Neuronal stem cell (in vitro differentiated cells): ENCODE data around the gene SH3BP4.
A peak's percentile ranks its signal among the peaks of the same experiment; 100 is the strongest.

Source experiments
- DNase-seq: peaks from one replicate; pipeline ENCODE4 v3.0.0-alpha.2; 2013; ENCODE audit warnings: low spot score
- H2AFZ ChIP-seq: one replicate; pipeline ENCODE4 v1.6.1; 2013; ENCODE audit warnings: mild to moderate bottlenecking, low read length, inconsistent platforms
- H2AK5ac ChIP-seq: 2 replicates; pipeline ENCODE4 v1.6.1; 2013; ENCODE audit warnings: low read depth, mild to moderate bottlenecking, inconsistent platforms, low read length, moderate library complexity, mixed read lengths
- H2BK120ac ChIP-seq: 2 replicates; pipeline ENCODE4 v1.6.1; 2013; ENCODE audit warnings: low read depth, mild to moderate bottlenecking, inconsistent platforms, low read length, moderate library complexity, mixed read lengths
- H2BK12ac ChIP-seq: one replicate; pipeline ENCODE4 v1.6.1; 2013; ENCODE audit warnings: low read length, inconsistent platforms
- H2BK15ac ChIP-seq: 2 replicates; pipeline ENCODE4 v1.6.1; 2013; ENCODE audit warnings: mild to moderate bottlenecking, low read length, inconsistent platforms, mixed read lengths
- H2BK5ac ChIP-seq: one replicate; pipeline ENCODE4 v1.6.1; 2013; ENCODE audit warnings: inconsistent platforms, mild to moderate bottlenecking, low read length, moderate library complexity
- H3K14ac ChIP-seq: one replicate; pipeline ENCODE4 v1.6.1; 2013; ENCODE audit warnings: low read length, inconsistent platforms
- H3K18ac ChIP-seq: 2 replicates; pipeline ENCODE4 v1.6.1; 2013; ENCODE audit warnings: low read length, inconsistent platforms
- H3K23ac ChIP-seq: 2 replicates; pipeline ENCODE4 v1.6.1; 2013; ENCODE audit warnings: low read depth, mild to moderate bottlenecking, mixed read lengths, low read length, inconsistent platforms; ENCODE audit not compliant: poor library complexity
- H3K27ac ChIP-seq: replicated peaks from 3 replicates; pipeline ENCODE4 v1.5.1; 2013; ENCODE audit warnings: low read length, inconsistent platforms
- H3K27me3 ChIP-seq, 3 experiments: 2 replicates each; pipeline ENCODE4 v1.6.1; 2013; ENCODE audit warnings: low read length in 3 of 3, mild to moderate bottlenecking in 2 of 3, inconsistent platforms in 1 of 3, low read depth in 1 of 3, mixed read lengths in 1 of 3, moderate library complexity in 1 of 3; ENCODE audit not compliant: control insufficient read depth in 3 of 3, insufficient read depth in 3 of 3
- H3K36me3 ChIP-seq, 2 donors: replicated peaks in 1 of 2; 2 replicates each; pipeline ENCODE4 v1.6.1; 2013; ENCODE audit warnings: low read length in 2 of 2; ENCODE audit not compliant: control insufficient read depth in 2 of 2, insufficient read depth in 2 of 2
- H3K4ac ChIP-seq: 2 replicates; pipeline ENCODE4 v1.6.1; 2013; ENCODE audit warnings: inconsistent platforms, mild to moderate bottlenecking, low read length, moderate library complexity
- H3K4me1 ChIP-seq, 2 donors: 1 replicate in 1 of 2; 2 replicates in 1 of 2; pipeline ENCODE4 v1.6.1; 2013; ENCODE audit warnings: low read length in 2 of 2, low read depth in 1 of 2; ENCODE audit not compliant: control insufficient read depth in 2 of 2, insufficient read depth in 1 of 2
- H3K4me2 ChIP-seq: one replicate; pipeline ENCODE4 v1.6.1; 2013; ENCODE audit warnings: mild to moderate bottlenecking, low read length, inconsistent platforms; ENCODE audit not compliant: insufficient read depth, poor library complexity, severe bottlenecking
- H3K4me3 ChIP-seq, 2 donors: 2 replicates each; pipeline ENCODE4 v1.5.1; 2013; ENCODE audit warnings: low read length in 2 of 2, mild to moderate bottlenecking in 2 of 2, inconsistent platforms in 1 of 2, moderate library complexity in 1 of 2
- H3K79me1 ChIP-seq: one replicate; pipeline ENCODE4 v1.6.1; 2013; ENCODE audit warnings: low read depth, mild to moderate bottlenecking, inconsistent platforms, low read length, moderate library complexity
- H3K9ac ChIP-seq: one replicate; pipeline ENCODE4 v1.6.1; 2013; ENCODE audit warnings: mild to moderate bottlenecking, low read depth, low read length, inconsistent platforms; ENCODE audit not compliant: poor library complexity
- H3K9me3 ChIP-seq, 2 donors: replicated peaks in 1 of 2; 2 replicates each; pipeline versions ENCODE3 to v1.6.1; 2013; ENCODE audit warnings: low read length in 2 of 2, mild to moderate bottlenecking in 2 of 2, inconsistent platforms in 1 of 2, low read depth in 1 of 2, mixed read lengths in 1 of 2, moderate library complexity in 1 of 2; ENCODE audit not compliant: control insufficient read depth in 2 of 2, insufficient read depth in 1 of 2
- H4K8ac ChIP-seq: one replicate; pipeline ENCODE4 v1.6.1; 2013; ENCODE audit warnings: low read depth, mild to moderate bottlenecking, inconsistent platforms, low read length, moderate library complexity
- H4K91ac ChIP-seq: one replicate; pipeline ENCODE4 v1.6.1; 2013; ENCODE audit warnings: low read length, low read depth, mild to moderate bottlenecking, inconsistent platforms; ENCODE audit not compliant: poor library complexity
- WGBS, 2 donors: extraction: QIAGEN DNeasy Blood & Tissue Kit; methylation state at CpG; one replicate each; pipeline ENCODE4 v1.1.7; 2013; ENCODE audit warnings: missing lambda C conversion rate in 2 of 2, mixed read lengths in 1 of 2; ENCODE audit not compliant: insufficient read length in 2 of 2, insufficient replicate concordance in 1 of 2; ENCODE audit errors: extremely low coverage in 2 of 2; 5-methylcytosine and 5-hydroxymethylcytosine counted together

SH3BP4 gene

DNA sequence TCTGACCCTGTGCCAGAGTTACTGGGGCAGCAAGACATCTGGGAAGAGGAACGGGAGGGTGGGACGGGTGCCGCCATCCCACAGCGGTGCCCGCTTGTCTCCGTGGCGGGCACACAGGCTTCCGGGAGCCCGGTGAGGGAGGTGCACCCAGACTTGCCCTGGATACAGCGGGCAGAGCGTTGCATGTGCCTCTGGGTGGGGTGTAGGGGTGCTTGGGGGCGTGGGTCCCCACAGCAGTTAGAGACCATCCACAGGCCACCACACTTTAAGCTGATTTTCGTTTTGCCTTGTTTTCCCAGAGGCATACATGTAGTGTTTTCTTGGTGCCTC, 45.1 kb downstream of the SH3BP4 start:
- Histone ChIP-seq H2AK5ac (no peak overlapping the region), H3K79me1 (peaks cover 19% of the 10 kb centered on the region), H3K9me3 (peaks cover 0 to 19% of the 10 kb centered on the region in 2 donors), H3K14ac (no peak overlapping the region), H3K18ac (peak overlapping the region; percentile 84), H3K36me3 (peaks cover 7 to 85% of the 10 kb centered on the region in 2 donors), H3K9ac (no peak overlapping the region), H4K91ac (no peak overlapping the region), H2BK120ac (no peak overlapping the region), H3K4me1 (peaks cover 28 to 55% of the 10 kb centered on the region in 2 donors), H2AFZ (no peak overlapping the region), H3K4me3 (no peak overlapping the region), H2BK15ac (no peak overlapping the region), H2BK12ac (peak overlapping the region; percentile 33), H4K8ac (no peak overlapping the region), H3K4me2 (no peak overlapping the region), H3K27me3 (no peaks in the 10 kb centered on the region), H3K27ac (peak overlapping the region; percentile 83), H3K4ac (no peak overlapping the region), H2BK5ac (no peak overlapping the region), H3K23ac (no peak overlapping the region)
- no CpG with 5 or more reads among the region's 13 CpGs for WGBS, 2 donors
- no peak for DNase-seq

- Histone ChIP-seq H3K4me2 (no peak overlapping the region), H3K36me3 (peaks cover 6 to 85% of the 10 kb centered on the region in 2 donors), H3K27ac (no peak overlapping the region), H2AK5ac (no peak overlapping the region), H3K27me3 (no peaks in the 10 kb centered on the region), H2BK120ac (no peak overlapping the region), H3K23ac (no peak overlapping the region), H3K4me3 (no peak overlapping the region), H3K79me1 (peaks cover 19% of the 10 kb centered on the region), H3K4ac (no peak overlapping the region), H4K91ac (no peak overlapping the region), H2BK15ac (no peak overlapping the region), H2BK12ac (no peak overlapping the region), H4K8ac (no peak overlapping the region), H3K9ac (no peak overlapping the region), H3K18ac (peak overlapping the region; percentile 89), H3K9me3 (peaks cover 0 to 19% of the 10 kb centered on the region in 2 donors), H2BK5ac (no peak overlapping the region), H3K4me1 (peaks cover 28 to 55% of the 10 kb centered on the region in 2 donors), H3K14ac (no peak overlapping the region), H2AFZ (no peak overlapping the region)
- WGBS, 2 donors = no CpG with 5 or more reads among the region's 8 CpGs
- DNase-seq = no peak
These were observed 45.6 kb downstream of the SH3BP4 start for GRCh38 chr2:234997389-234997788.

- WGBS, 2 donors = no CpG with 5 or more reads among the region's 29 CpGs
These were observed 46.8 kb downstream of the SH3BP4 start for GRCh38 chr2:234998404-234999211.

DNA sequence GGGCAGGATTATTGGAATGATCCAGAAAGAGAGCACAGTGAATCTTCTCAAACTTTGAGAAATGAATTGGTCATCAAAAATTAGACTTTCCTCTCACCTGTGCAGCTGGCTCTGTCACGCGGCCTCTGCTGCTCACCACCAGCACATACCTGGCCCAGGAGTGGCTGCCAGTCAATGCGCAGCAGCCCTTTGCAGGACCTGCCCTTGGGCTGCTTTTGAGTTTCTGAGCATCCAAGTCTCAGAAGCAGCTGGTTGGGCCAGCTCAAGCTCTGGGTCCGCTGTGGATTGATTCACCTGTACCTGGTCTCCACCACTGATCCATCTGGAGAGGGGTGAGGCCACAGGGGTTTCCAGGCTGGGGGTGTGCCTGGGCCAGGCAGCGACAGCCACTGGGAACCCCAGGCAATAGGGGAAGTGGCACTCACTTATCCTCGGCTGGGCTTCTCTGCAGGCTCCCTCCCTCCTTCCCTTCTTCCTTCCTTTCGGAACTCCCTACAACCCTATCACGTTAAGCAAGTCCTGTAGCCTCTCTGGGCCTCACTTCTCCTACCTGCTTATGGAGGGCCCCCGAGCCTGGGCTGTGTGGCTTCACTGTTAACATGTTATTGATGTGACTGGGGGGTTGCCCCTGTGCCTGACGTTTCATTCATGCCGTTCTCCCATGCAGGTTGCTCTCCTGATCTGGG, 48.1 kb downstream of the SH3BP4 start:
- Histone ChIP-seq H3K9me3 (peaks cover 0 to 16% of the 10 kb centered on the region in 2 donors), H3K27ac (no peak overlapping the region)

More at GRCh38 chr2:234998404-234999211, 46.8 kb downstream of the SH3BP4 start:
- Histone ChIP-seq H2AFZ (no peak overlapping the region), H3K27me3 (no peaks in the 10 kb centered on the region), H3K4me3 (no peak overlapping the region), H3K23ac (no peak overlapping the region), H3K9ac (no peak overlapping the region), H3K27ac (peak overlapping the region; percentile 47), H2AK5ac (no peak overlapping the region), H3K4ac (no peak overlapping the region), H2BK5ac (no peak overlapping the region), H3K14ac (no peak overlapping the region), H3K4me2 (no peak overlapping the region), H4K91ac (no peak overlapping the region), H3K36me3 (peaks cover 8 to 84% of the 10 kb centered on the region in 2 donors), H3K18ac (peak overlapping the region; percentile 20), H2BK15ac (no peak overlapping the region), H2BK120ac (no peak overlapping the region), H4K8ac (no peak overlapping the region), H3K4me1 (peaks cover 28 to 53% of the 10 kb centered on the region in 2 donors), H2BK12ac (no peak overlapping the region), H3K79me1 (peaks cover 19% of the 10 kb centered on the region), H3K9me3 (peaks cover 0 to 16% of the 10 kb centered on the region in 2 donors)
- DNase-seq = no peak

More for the DNA sequence above, 48.1 kb downstream of the SH3BP4 start:
- DNase-seq = no peak
- H2BK15ac ChIP-seq = no peak overlapping the region
- H3K4ac ChIP-seq = no peak overlapping the region
- H2BK12ac ChIP-seq = peak overlapping the region; percentile 7
- no peak overlapping the region for H3K23ac ChIP-seq
- H3K36me3 ChIP-seq = peaks cover 8 to 85% of the 10 kb centered on the region in 2 donors
- H4K8ac ChIP-seq = no peak overlapping the region
- H3K4me3 ChIP-seq = no peak overlapping the region
- H2BK5ac ChIP-seq = no peak overlapping the region
- no peak overlapping the region for H2BK120ac ChIP-seq
- peak overlapping the region; percentile 27 for H2AK5ac ChIP-seq
- no peak overlapping the region for H4K91ac ChIP-seq
- H3K14ac ChIP-seq = no peak overlapping the region
- H3K79me1 ChIP-seq = peaks cover 18% of the 10 kb centered on the region
- H3K4me2 ChIP-seq = no peak overlapping the region
- H3K27me3 ChIP-seq = no peaks in the 10 kb centered on the region
- no CpG with 5 or more reads among the region's 11 CpGs for WGBS, 2 donors
- peak overlapping the region; percentile 60 for H3K18ac ChIP-seq
- H3K4me1 ChIP-seq = peaks cover 22 to 42% of the 10 kb centered on the region in 2 donors
- no peak overlapping the region for H2AFZ ChIP-seq
- no peak overlapping the region for H3K9ac ChIP-seq
